Adrenal gland (tissue), 5 donors: ENCODE results near the gene RBM23.

Experiments
- POLR2A ChIP-seq, 2 donors: fragments of 450-650 bp; IDR thresholded peaks; one replicate each; pipeline ENCODE4 v1.6.1; 2017; ENCODE audit warnings: antibody characterized with exemption in 2 of 2, mild to moderate bottlenecking in 2 of 2, moderate library complexity in 1 of 2
- TF ChIP-seq, protein P1 (sequence below), 6 experiments: fragments of 450-650 bp in 4 of 6; fragments of 200-600 bp in 2 of 6; sonication (generic) in 1 of 6; IDR thresholded peaks; 1 replicate in 5 of 6; 2 replicates in 1 of 6; pipeline versions ENCODE4 v1.5.1 to v1.8.0; 2016 to 2021; ENCODE audit warnings: antibody characterized with exemption in 6 of 6, mild to moderate bottlenecking in 2 of 6, moderate library complexity in 1 of 6
- donor health status: DM: no; HTN: no; CAD: no.

DNA sequence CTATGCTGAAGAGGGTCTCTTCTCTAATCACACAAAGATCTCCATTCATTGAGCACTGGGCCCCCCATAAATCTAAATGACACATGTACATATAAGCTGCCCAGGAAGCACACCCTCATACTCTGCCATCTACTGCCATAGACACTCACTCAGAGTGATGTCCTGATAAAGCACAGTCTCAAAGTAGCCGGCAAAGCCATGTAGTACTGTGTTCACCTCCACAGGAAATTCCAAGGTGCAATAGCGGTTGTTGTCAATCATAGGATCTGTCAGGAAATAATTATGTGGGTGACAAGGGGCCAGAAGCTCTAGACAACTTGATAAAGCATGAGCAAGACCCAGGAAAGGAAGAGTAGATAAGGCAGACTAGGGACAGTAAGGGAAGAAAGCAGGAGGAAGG lies 3.3 kb upstream of the RBM23 start:
- TF ChIP-seq, protein P1, sequence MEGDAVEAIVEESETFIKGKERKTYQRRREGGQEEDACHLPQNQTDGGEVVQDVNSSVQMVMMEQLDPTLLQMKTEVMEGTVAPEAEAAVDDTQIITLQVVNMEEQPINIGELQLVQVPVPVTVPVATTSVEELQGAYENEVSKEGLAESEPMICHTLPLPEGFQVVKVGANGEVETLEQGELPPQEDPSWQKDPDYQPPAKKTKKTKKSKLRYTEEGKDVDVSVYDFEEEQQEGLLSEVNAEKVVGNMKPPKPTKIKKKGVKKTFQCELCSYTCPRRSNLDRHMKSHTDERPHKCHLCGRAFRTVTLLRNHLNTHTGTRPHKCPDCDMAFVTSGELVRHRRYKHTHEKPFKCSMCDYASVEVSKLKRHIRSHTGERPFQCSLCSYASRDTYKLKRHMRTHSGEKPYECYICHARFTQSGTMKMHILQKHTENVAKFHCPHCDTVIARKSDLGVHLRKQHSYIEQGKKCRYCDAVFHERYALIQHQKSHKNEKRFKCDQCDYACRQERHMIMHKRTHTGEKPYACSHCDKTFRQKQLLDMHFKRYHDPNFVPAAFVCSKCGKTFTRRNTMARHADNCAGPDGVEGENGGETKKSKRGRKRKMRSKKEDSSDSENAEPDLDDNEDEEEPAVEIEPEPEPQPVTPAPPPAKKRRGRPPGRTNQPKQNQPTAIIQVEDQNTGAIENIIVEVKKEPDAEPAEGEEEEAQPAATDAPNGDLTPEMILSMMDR (IDR thresholded peaks at IDR 0.05), result no peak
- no peak for TF ChIP-seq POLR2A (IDR thresholded peaks at IDR 0.05)
